ENCODE results near the gene IGFBP7. TPM values are rescaled to one million over a fixed set of nuclear protein-coding genes. Genes with fewer than 3 reads are reported as not detected.
A peak's percentile ranks its signal among the peaks of the same experiment; 100 is the strongest.

IGFBP7 gene
- total RNA-seq, 8 experiments from 2014 or later, result 0.58 to 255 (median 49.7) TPM

DNA sequence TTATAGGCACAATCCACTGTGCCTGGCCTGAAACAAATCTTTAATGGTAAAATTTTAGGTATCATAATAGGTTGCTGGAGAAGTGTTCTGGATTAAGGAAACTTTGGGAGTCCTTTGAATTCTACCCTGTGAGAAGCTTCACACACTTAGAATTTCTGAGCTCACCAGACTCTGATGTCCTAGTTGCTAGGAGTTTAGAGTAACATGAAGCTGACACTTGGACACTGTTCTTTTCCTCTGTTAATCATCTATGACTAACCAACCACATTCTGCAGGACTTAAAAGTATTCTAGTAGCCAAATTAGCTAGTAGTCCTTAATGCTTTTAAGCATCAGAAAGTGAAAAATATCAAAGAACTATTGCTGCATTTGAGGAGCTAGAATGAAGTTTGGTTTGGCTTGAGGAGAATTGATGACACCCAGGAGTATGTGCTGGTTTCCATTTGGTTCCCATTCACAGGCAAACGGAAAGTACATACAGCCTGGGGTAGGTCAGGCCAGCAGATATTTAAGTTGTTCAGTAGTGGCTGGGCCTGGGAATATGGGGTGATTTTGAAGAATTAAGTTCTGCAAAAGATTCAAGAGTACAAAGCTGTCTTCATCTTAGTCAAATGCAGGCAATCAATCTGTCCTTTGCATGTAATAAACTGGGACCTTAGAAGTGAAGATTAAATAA, 38.8 kb upstream of the IGFBP7 start:
- peak overlapping the region in 1 of 2 donors; percentile 37 for H3K27ac ChIP-seq
- H3K4me3 ChIP-seq, result no peak overlapping the region
- in situ Hi-C loops (cut with MboI; ENCODE audit: low pct_unique_long_range_greater_than_20kb in 2 of 9, low sequenced_read_pairs in 9 of 9, unreplicated experiment in 9 of 9), result no loop called here
- peaks cover 6 to 9% of the 10 kb centered on the region in 2 donors for H3K4me1 ChIP-seq (replicated peaks in 1 of 2)
- 0 to 83% (median 60%) methylated on average over 1 of the region's 1 CpG; no CpG with 5 or more reads in 3 of the 10 experiments for WGBS, 10 experiments
- peak in 2 of 8 experiments; percentile 9 to 11 for ATAC-seq (replicated peaks in 6 of 8)

GRCh38 chr4:57148177-57148576, 38.0 kb upstream of the IGFBP7 start:
- no peak overlapping the region for H3K27ac ChIP-seq

DNA sequence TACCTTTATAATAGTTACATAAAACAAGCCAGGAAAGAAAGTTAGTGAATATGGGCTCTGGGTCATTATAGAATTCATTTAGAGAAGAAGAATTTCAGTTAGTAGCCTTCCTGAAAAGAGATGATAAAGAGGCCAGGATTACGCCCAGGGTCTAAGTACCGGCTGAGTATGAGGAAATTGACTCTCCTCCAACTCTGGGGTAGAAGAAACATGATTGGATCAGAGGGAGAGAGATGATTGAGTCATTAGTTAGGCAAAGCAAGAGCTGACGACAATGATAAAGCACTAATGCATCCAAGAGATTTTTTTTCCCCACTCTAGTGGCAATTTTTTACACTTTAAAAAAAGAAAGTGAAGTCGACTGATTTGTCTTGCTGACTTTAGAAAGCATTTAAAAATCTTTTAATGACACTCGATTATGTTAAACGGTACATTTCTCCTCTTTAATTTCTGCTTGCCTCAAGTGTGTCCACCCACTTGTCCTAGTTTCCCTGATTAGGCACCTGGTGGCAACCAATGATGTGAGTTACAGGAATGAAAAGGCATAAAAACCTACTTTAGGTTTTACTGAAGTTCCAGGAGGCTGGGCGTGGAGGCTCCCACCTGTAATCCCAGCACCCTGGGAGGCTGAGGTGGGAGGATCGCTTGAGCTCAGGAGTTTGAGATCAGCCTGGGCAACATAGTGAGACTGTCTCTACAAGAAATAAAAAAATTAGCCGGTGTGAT, 37.3 kb upstream of the IGFBP7 start:
- no peak overlapping the region for H3K27ac ChIP-seq
- in situ Hi-C loops (cut with MboI; ENCODE audit: low pct_unique_long_range_greater_than_20kb in 2 of 9, low sequenced_read_pairs in 9 of 9, unreplicated experiment in 9 of 9), result no loop called here
- peak in 3 of 8 experiments; percentile 14 to 67 (median 53) for ATAC-seq (replicated peaks in 6 of 8)
- peaks cover 6 to 9% of the 10 kb centered on the region in 2 donors for H3K4me1 ChIP-seq (replicated peaks in 1 of 2)
- 47 to 100% (median 94%) methylated on average over 1 to 9 of the region's 9 CpGs for WGBS, 10 experiments
- no peak overlapping the region for H3K4me3 ChIP-seq

More at GRCh38 chr4:57148177-57148576, 38.0 kb upstream of the IGFBP7 start:
- 86 to 100% (median 94%) methylated on average over 1 of the region's 1 CpG; no CpG with 5 or more reads in 6 of the 10 experiments for WGBS, 10 experiments
- peaks cover 6 to 9% of the 10 kb centered on the region in 2 donors for H3K4me1 ChIP-seq (replicated peaks in 1 of 2)
- H3K4me3 ChIP-seq, result no peak overlapping the region
- in situ Hi-C loops (cut with MboI; ENCODE audit: low pct_unique_long_range_greater_than_20kb in 2 of 9, low sequenced_read_pairs in 9 of 9, unreplicated experiment in 9 of 9), result no loop called here
- ATAC-seq (replicated peaks in 6 of 8), result no peak

GRCh38 chr4:57146444-57146843, 36.3 kb upstream of the IGFBP7 start:
- no peak for ATAC-seq (replicated peaks in 6 of 8)
- Histone ChIP-seq H3K4me1 (replicated peaks in 1 of 2) (peaks cover 6 to 9% of the 10 kb centered on the region in 2 donors), H3K27ac (no peak overlapping the region), H3K4me3 (no peak overlapping the region)
- in situ Hi-C loops (cut with MboI; ENCODE audit: low pct_unique_long_range_greater_than_20kb in 2 of 9, low sequenced_read_pairs in 9 of 9, unreplicated experiment in 9 of 9), result no loop called here
- 20 to 100% (median 96%) methylated on average over 1 to 4 of the region's 4 CpGs; no CpG with 5 or more reads in 2 of the 10 experiments for WGBS, 10 experiments

GRCh38 chr4:57144466-57144865, 34.3 kb upstream of the IGFBP7 start:
- ATAC-seq (replicated peaks in 6 of 8), result no peak
- no peak overlapping the region for H3K4me3 ChIP-seq
- 55 to 100% (median 100%) methylated on average over 1 to 2 of the region's 2 CpGs; no CpG with 5 or more reads in 1 of the 10 experiments for WGBS, 10 experiments
- in situ Hi-C loops (cut with MboI; ENCODE audit: low pct_unique_long_range_greater_than_20kb in 2 of 9, low sequenced_read_pairs in 9 of 9, unreplicated experiment in 9 of 9), result no loop called here
- H3K4me1 ChIP-seq (replicated peaks in 1 of 2), result no peaks in the 10 kb centered on the region
- H3K27ac ChIP-seq, result no peak overlapping the region

- Histone ChIP-seq H3K4me1 (replicated peaks in 1 of 2) (no peaks in the 10 kb centered on the region), H3K27ac (no peak overlapping the region), H3K4me3 (no peak overlapping the region)
- in situ Hi-C loops (cut with MboI; ENCODE audit: low pct_unique_long_range_greater_than_20kb in 2 of 9, low sequenced_read_pairs in 9 of 9, unreplicated experiment in 9 of 9), result no loop called here
- ATAC-seq (replicated peaks in 6 of 8), result no peak
Observed at GRCh38 chr4:57139783-57140182, 29.6 kb upstream of the IGFBP7 start.

GRCh38 chr4:57137261-57137660, 27.1 kb upstream of the IGFBP7 start:
- no peaks in the 10 kb centered on the region for H3K4me1 ChIP-seq (replicated peaks in 1 of 2)
- no peak overlapping the region for H3K27ac ChIP-seq
- no peak for ATAC-seq (replicated peaks in 6 of 8)
- in situ Hi-C loops (cut with MboI; ENCODE audit: low pct_unique_long_range_greater_than_20kb in 2 of 9, low sequenced_read_pairs in 9 of 9, unreplicated experiment in 9 of 9), result no loop called here
- no peak overlapping the region for H3K4me3 ChIP-seq

DNA sequence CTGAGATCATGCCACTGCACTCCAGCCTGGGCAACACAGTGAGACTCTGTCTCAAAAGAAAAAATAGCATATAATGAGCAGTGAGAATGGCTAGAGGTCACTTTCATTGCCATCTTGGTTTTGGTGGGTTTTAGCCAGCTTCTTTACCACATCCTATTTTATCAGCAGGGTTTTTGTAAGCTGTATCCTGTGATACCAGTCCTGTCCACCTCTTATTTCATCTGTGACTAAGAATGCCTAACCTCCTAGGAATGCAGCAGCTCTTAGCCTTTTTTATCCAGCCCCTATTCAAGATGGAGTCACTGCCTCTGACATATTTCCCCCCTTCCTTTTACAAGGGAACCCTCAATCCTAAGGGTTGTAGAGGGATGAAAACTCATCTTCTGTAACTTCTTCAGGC, 26.1 kb upstream of the IGFBP7 start:
- no peak for ATAC-seq (replicated peaks in 6 of 8)
- H3K27ac ChIP-seq, result no peak overlapping the region

DNA sequence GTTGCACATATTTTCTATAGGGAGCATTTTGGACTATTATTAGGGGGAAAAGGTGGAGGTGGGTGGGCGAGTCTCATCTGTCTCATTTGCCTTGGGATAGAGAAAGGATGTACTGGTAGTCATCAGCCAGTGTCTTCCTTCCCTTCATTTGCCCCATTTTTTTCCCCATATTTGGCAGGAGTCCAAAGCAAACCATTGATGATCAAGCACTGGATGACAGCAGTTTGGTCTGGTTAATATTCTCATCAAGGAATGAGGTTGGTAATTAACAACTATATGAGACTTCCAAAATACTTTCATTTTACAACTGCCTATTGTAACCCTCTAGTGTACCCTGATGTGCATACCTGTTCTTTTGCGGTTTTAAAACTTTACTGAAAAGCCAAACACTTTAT, 22.6 kb upstream of the IGFBP7 start:
- in situ Hi-C loops (cut with MboI; ENCODE audit: low pct_unique_long_range_greater_than_20kb in 2 of 9, low sequenced_read_pairs in 9 of 9, unreplicated experiment in 9 of 9), result no loop called here
- WGBS, 10 experiments, result 27 to 100% (median 60%) methylated on average over 1 to 2 of the region's 2 CpGs; no CpG with 5 or more reads in 2 of the 10 experiments
- ATAC-seq (replicated peaks in 6 of 8), result no peak
- Histone ChIP-seq H3K4me1 (replicated peaks in 1 of 2) (no peaks in the 10 kb centered on the region), H3K4me3 (no peak overlapping the region), H3K27ac (no peak overlapping the region)

More for the DNA sequence above, 26.1 kb upstream of the IGFBP7 start:
- no peak overlapping the region for H3K4me3 ChIP-seq
- H3K4me1 ChIP-seq (replicated peaks in 1 of 2), result no peaks in the 10 kb centered on the region
- in situ Hi-C loops (cut with MboI; ENCODE audit: low pct_unique_long_range_greater_than_20kb in 2 of 9, low sequenced_read_pairs in 9 of 9, unreplicated experiment in 9 of 9), result no loop called here

GRCh38 chr4:57131849-57132742, 21.9 kb upstream of the IGFBP7 start:
- peak in 1 of 8 experiments; percentile 64 for ATAC-seq (replicated peaks in 6 of 8)
- 0 to 83% (median 63%) methylated on average over 1 to 6 of the region's 7 CpGs; no CpG with 5 or more reads in 2 of the 10 experiments for WGBS, 10 experiments
- no peak overlapping the region for H3K4me3 ChIP-seq
- H3K27ac ChIP-seq, result no peak overlapping the region
- in situ Hi-C loops (cut with MboI; ENCODE audit: low pct_unique_long_range_greater_than_20kb in 2 of 9, low sequenced_read_pairs in 9 of 9, unreplicated experiment in 9 of 9), result no loop called here
- no peaks in the 10 kb centered on the region for H3K4me1 ChIP-seq (replicated peaks in 1 of 2)

- H3K4me3 ChIP-seq, result no peak overlapping the region
- WGBS, 10 experiments, result 0 to 63% (median 20%) methylated on average over 1 of the region's 1 CpG; no CpG with 5 or more reads in 5 of the 10 experiments
- in situ Hi-C loops (cut with MboI; ENCODE audit: low pct_unique_long_range_greater_than_20kb in 2 of 9, low sequenced_read_pairs in 9 of 9, unreplicated experiment in 9 of 9), result no loop called here
- no peak for ATAC-seq (replicated peaks in 6 of 8)
- no peaks in the 10 kb centered on the region for H3K4me1 ChIP-seq (replicated peaks in 1 of 2)
- no peak overlapping the region for H3K27ac ChIP-seq
Observed at GRCh38 chr4:57129477-57129876, 19.3 kb upstream of the IGFBP7 start.

- Histone ChIP-seq H3K4me3 (no peak overlapping the region), H3K27ac (no peak overlapping the region), H3K4me1 (replicated peaks in 1 of 2) (no peaks in the 10 kb centered on the region)
- 40 to 100% (median 71%) methylated on average over 1 to 3 of the region's 3 CpGs; no CpG with 5 or more reads in 2 of the 10 experiments for WGBS, 10 experiments
- ATAC-seq (replicated peaks in 6 of 8), result no peak
- in situ Hi-C loops (cut with MboI; ENCODE audit: low pct_unique_long_range_greater_than_20kb in 2 of 9, low sequenced_read_pairs in 9 of 9, unreplicated experiment in 9 of 9), result no loop called here
Observed at GRCh38 chr4:57127361-57127760, 17.2 kb upstream of the IGFBP7 start.

DNA sequence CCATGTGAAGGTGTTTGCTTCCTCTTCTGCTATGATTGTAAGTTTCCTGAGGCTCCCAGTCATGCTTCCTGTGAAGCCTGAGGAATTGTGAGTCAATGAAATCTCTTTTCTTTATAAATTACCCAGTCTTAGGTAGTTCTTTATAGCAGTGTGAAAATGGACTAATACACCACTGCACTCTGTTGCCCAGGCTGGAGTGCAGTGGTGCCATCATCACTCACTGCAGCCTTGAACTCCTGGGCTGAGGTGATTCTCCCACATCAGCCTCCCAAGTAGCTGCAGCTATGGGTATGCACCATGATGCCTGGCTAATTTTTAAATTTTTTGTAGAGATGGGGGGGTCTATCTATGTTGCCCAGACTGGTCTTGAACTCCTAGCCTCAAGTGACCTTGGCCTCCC, 15.8 kb upstream of the IGFBP7 start:
- Histone ChIP-seq H3K27ac (no peak overlapping the region), H3K4me1 (replicated peaks in 1 of 2) (no peaks in the 10 kb centered on the region), H3K4me3 (no peak overlapping the region)
- no peak for ATAC-seq (replicated peaks in 6 of 8)
- in situ Hi-C loops (cut with MboI; ENCODE audit: low pct_unique_long_range_greater_than_20kb in 2 of 9, low sequenced_read_pairs in 9 of 9, unreplicated experiment in 9 of 9), result no loop called here
